Activated CD4-positive, alpha-beta T cell treated with anti-CD3 and anti-CD28 coated beads for 36 hours (primary cell): ENCODE data around the gene ATM. TPM values are rescaled to one million over a fixed set of nuclear protein-coding genes. Genes with fewer than 3 reads are reported as not detected.
A peak's percentile ranks its signal among the peaks of the same experiment; 100 is the strongest.
"Not testable (repeated sequence)": the region's sequence is repeated elsewhere in the genome, so short reads cannot be mapped to it uniquely, and the experiment has no call there.

Source experiments
- ATAC-seq: fragments of 200-7000 bp; cut with Tn5 transposase; one replicate; pipeline ENCODE4 v1.10.0; 2021; ENCODE audit warnings: mild to moderate bottlenecking, moderate library complexity
- CTCF ChIA-PET: fragments of 350-600 bp; sonication (Branson Sonifier 250); formaldehyde crosslinking; loops from one replicate; lab custom pipeline; 2021; ENCODE audit warnings: antibody characterized with exemption; lab: Charles Lee
- POLR2A ChIA-PET: fragments of 350-600 bp; sonication (Branson Sonifier 250); formaldehyde crosslinking; loops from one replicate; lab custom pipeline; 2021; ENCODE audit warnings: antibody characterized with exemption, inconsistent platforms; lab: Charles Lee
- DNase-seq: peaks from one replicate; pipeline ENCODE4 v3.0.0-alpha.2; 2020
- H3K27ac Mint-ChIP-seq: one replicate; pipeline ENCODE4 v1.8.0; 2021; ENCODE audit warnings: mixed read lengths
- H3K27me3 Mint-ChIP-seq: one replicate; pipeline ENCODE4 v1.8.0; 2021; ENCODE audit warnings: mixed read lengths
- H3K36me3 Mint-ChIP-seq: one replicate; pipeline ENCODE4 v1.8.0; 2021; ENCODE audit warnings: low read depth, mixed read lengths
- H3K4me1 Mint-ChIP-seq: one replicate; pipeline ENCODE4 v1.8.0; 2021; ENCODE audit warnings: mixed read lengths
- H3K4me3 Mint-ChIP-seq: one replicate; pipeline ENCODE4 v1.8.0; 2021; ENCODE audit warnings: mild to moderate bottlenecking, moderate library complexity, mixed read lengths
- H3K9me3 Mint-ChIP-seq: one replicate; pipeline ENCODE4 v1.8.0; 2021; ENCODE audit warnings: low read depth, mixed read lengths
- intact Hi-C, 2 experiments: fragments of 100-400 bp; cut with DNase I in 1 of 2; cut with micrococcal nuclease in 1 of 2; formaldehyde crosslinking; loops; one replicate each; pipeline versions ENCODE4 v1.14.2 to v1.15.1; 2022 to 2024; cut with DNase I, micrococcal nuclease
- total RNA-seq, 2 experiments: library from RNA; stranded (reverse); gene quantifications; one replicate each; pipeline ENCODE4 v1.2.3, GENCODE V29; 2021

Gene ATM
- total RNA-seq, 2 experiments from 2014 or later, result 32.8 to 36.1 TPM

DNA sequence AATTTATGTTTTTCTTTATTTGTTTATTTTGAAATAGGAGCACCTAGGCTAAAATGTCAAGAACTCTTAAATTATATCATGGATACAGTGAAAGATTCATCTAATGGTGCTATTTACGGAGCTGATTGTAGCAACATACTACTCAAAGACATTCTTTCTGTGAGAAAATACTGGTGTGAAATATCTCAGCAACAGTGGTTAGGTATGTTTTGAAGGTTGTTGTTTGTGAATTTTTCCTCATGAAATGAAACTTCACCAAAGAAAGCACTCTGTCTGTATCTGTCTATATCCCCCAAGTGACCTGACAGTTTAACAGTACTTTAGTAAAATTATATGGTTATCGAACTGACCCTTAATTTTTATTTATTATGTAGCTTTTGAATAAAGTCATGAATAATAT lies 12.8 kb downstream of the ATM start:
- H3K4me3 Mint-ChIP-seq, result peak overlapping the region; percentile 57
- no peaks in the 10 kb centered on the region for H3K27me3 Mint-ChIP-seq
- DNase-seq (no peak), ATAC-seq (no peak)
- intact Hi-C loops, result loop anchor here (1.0 kb wide), 1 partner anchor 10 kb away; no protein-coding TSS in a partner anchor
- peaks cover 2% of the 10 kb centered on the region for H3K9me3 Mint-ChIP-seq
- CTCF ChIA-PET, result interaction anchor here (0.8 to 7.5 kb wide), 4 partner anchors 9 to 713 kb away, joined by 3 to 91 read pairs (median 4); partner anchors contain the start of genes ATM and NPAT
- H3K27ac Mint-ChIP-seq, result peak overlapping the region; percentile 83
- peaks cover 78% of the 10 kb centered on the region for H3K4me1 Mint-ChIP-seq
- POLR2A ChIA-PET, result interaction anchor here (1.1 to 1.7 kb wide), 3 partner anchors 10 to 15 kb away, joined by 8 to 15 read pairs (median 8); no protein-coding TSS in a partner anchor
- peaks cover 47% of the 10 kb centered on the region for H3K36me3 Mint-ChIP-seq

DNA sequence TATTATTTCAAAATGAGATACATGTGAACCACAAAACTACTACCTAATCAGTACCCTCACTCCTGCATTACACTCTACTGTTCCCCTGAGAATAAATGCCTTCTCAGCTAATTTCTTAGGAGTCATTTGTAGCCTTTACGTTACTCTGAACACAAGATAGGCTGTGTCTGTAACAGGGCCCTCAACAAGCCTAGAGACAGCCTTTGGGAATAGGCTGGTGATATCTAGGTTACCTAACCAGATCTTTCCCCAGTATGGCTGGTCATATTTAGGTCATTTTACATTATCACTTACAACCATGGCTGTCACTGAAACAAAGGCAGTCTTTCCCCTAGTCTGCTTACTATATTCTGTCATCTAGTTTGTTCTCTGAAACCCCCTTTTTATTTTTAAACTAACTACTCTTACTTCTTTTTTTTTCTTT lies 14.2 kb downstream of the ATM start:
- intact Hi-C loops, result loop anchor here in 1 of 2 experiments (1.0 kb wide), 1 partner anchor 65 kb away; no protein-coding TSS in a partner anchor
- DNase-seq, result no peak
- peaks cover 77% of the 10 kb centered on the region for H3K4me1 Mint-ChIP-seq
- peaks cover 2% of the 10 kb centered on the region for H3K9me3 Mint-ChIP-seq
- peaks cover 45% of the 10 kb centered on the region for H3K36me3 Mint-ChIP-seq
- H3K27me3 Mint-ChIP-seq, result no peaks in the 10 kb centered on the region
- peak; percentile 47 for ATAC-seq
- H3K27ac Mint-ChIP-seq, result peak overlapping the region; percentile 83
- POLR2A ChIA-PET, result interaction anchor here (0.8 to 2.0 kb wide), 5 partner anchors 12 to 40 kb away, joined by 6 to 21 read pairs (median 12); no protein-coding TSS in a partner anchor
- CTCF ChIA-PET, result interaction anchor here (1.0 to 7.5 kb wide), 4 partner anchors 14 to 62 kb away, joined by 3 to 91 read pairs (median 4); partner anchors contain the start of genes ATM and NPAT
- H3K4me3 Mint-ChIP-seq, result peak overlapping the region; percentile 57

DNA sequence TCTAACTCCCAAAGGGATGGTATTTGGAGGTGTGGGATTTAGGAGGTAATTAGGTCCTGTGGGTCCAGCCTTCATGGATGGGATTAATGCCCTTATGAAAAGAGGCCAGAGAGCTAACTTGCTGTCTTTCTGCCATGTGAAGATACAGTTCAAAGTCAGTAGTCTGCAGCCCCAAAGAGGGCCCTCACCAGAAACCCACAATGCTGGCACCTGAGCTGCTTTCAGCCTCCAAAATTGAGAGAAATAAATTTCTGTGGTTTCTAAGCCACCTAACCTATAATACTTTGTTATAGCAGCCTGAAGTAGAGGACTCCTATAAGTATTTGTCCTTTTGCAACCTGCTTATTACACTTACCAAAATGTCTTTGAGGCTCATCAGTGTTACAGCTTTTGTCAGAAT lies 16.2 kb downstream of the ATM start:
- ATAC-seq (no peak), DNase-seq (no peak)
- no peak overlapping the region for H3K4me3 Mint-ChIP-seq
- peaks cover 2% of the 10 kb centered on the region for H3K9me3 Mint-ChIP-seq
- ChIA-PET POLR2A (interaction anchor here (1.3 kb wide), 1 partner anchor 14 kb away, joined by 5 read pairs; no protein-coding TSS in a partner anchor), CTCF (interaction anchor here (4.3 to 7.5 kb wide), 2 partner anchors 9 to 16 kb away, joined by 25 to 91 read pairs; partner anchors contain the start of genes ATM and NPAT)
- peaks cover 35% of the 10 kb centered on the region for H3K36me3 Mint-ChIP-seq
- peaks cover 77% of the 10 kb centered on the region for H3K4me1 Mint-ChIP-seq
- intact Hi-C loops, result no loop called here
- no peaks in the 10 kb centered on the region for H3K27me3 Mint-ChIP-seq
- peak overlapping the region; percentile 66 for H3K27ac Mint-ChIP-seq

DNA sequence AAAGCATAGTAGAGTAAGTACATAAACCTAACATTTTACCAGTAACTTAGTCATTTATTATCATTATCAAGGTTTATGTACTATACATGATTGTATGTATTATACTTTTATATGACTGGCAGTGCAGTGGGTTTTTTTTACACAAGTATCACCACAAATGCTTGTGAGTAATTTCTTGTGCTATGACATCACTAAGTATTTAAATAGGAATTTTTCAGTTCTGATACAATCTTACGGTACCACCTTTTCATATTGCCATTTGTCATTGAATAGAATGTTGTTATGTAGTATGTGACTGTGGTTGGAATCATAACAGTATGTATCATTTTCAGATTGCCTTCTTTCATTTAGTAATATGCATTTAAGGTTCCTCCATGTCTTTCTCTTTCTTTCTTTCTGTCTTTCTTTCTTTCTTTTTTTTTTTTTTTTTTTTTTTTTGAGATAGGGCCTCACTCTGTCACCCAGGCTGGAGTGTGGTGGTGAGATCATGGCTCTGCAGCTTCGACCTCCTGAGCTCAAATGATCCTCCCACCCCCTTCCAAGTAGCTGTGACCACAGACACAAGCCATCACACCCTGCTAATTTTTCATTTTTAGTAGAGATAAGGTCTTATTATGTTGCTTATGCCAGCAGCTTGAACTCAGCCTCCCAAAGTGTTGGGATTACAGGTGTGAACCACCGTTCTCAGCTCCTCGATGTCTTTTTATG lies 18.6 kb downstream of the ATM start:
- Mint-ChIP-seq H3K27ac (peak overlapping the region; percentile 84), H3K4me3 (peak overlapping the region; percentile 55), H3K4me1 (peaks cover 80% of the 10 kb centered on the region), H3K27me3 (no peaks in the 10 kb centered on the region), H3K9me3 (peaks cover 2% of the 10 kb centered on the region), H3K36me3 (peaks cover 31% of the 10 kb centered on the region)
- DNase-seq, result peak; percentile 66
- ChIA-PET POLR2A (interaction anchor here (0.6 to 2.7 kb wide), 5 partner anchors 16 to 223 kb away, joined by 3 to 22 read pairs (median 4); partner anchors contain the start of genes ATM and NPAT), CTCF (interaction anchor here (0.9 to 7.5 kb wide), 4 partner anchors 11 to 45 kb away, joined by 4 to 91 read pairs (median 14); partner anchors contain the start of genes ATM and NPAT)
- intact Hi-C loops, result loop anchor here (1.0 kb wide), 7 partner anchors 16 to 380 kb away; partner anchors contain the start of genes ATM (in 1 of the 2) and C11orf65 (in 1 of the 2)
- ATAC-seq, result peak; percentile 73

DNA sequence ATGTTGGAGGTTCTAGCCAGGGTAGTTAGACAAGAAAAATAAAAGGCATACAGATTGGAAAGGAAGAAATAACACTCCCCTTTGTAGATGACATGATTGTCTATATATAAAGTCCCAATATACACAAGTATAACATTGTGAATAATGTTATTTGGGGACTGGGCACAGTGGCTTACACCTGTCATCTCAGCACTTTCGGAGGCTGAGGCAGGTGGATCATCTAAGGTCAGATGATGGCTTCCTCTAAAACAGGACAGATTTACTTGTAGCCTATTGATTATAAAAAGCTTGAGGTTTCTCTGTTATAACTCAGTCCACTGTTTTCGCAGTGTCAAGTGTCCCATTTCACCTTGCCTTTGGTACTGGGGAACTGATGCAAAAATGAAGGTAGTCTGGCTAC lies 19.6 kb downstream of the ATM start:
- peaks cover 78% of the 10 kb centered on the region for H3K4me1 Mint-ChIP-seq

DNA sequence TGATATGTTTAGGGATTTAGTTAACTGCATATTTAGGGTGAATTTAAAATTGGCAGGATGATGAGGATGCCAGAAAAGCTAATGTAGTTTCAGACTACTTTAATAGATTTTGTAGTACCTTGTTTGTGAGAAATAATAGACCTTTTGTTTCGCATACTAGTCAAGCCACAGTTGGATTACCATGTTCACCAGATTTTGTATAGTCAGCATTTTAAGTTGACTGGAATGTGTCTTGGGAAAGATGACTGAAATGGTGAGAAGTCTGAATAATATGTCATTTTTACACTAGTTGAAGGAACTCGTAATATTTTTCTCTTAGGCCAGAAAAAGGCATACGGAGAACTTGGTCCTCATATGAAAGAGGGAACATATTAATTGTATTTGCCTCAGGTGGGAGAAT lies 23.4 kb downstream of the ATM start:
- ATAC-seq, result no peak
- Mint-ChIP-seq H3K4me1 (peaks cover 69% of the 10 kb centered on the region), H3K36me3 (peaks cover 24% of the 10 kb centered on the region), H3K4me3 (no peak overlapping the region), H3K9me3 (no peaks in the 10 kb centered on the region), H3K27ac (peak overlapping the region; percentile 47), H3K27me3 (no peaks in the 10 kb centered on the region)
- intact Hi-C loops, result no loop called here
- no peak for DNase-seq
- ChIA-PET POLR2A (interaction anchor here (1.4 kb wide), 1 partner anchor 23 kb away, joined by 6 read pairs; the partner anchor contains the start of genes ATM and NPAT), CTCF (interaction anchor here (0.7 to 1.2 kb wide), 4 partner anchors 21 to 403 kb away, joined by 3 to 5 read pairs (median 4); no protein-coding TSS in a partner anchor)

More for the DNA sequence above, 19.6 kb downstream of the ATM start:
- no peak for DNase-seq
- Mint-ChIP-seq H3K27me3 (no peaks in the 10 kb centered on the region), H3K36me3 (peaks cover 30% of the 10 kb centered on the region), H3K9me3 (peaks cover 2% of the 10 kb centered on the region), H3K4me3 (no peak overlapping the region), H3K27ac (peak overlapping the region; percentile 84)
- POLR2A ChIA-PET, result interaction anchor here (1.0 to 2.7 kb wide), 2 partner anchors 19 to 20 kb away, joined by 5 to 22 read pairs; partner anchors contain the start of genes ATM and NPAT
- ATAC-seq, result no peak
- intact Hi-C loops, result no loop called here
- CTCF ChIA-PET, result interaction anchor here (1.1 to 7.5 kb wide), 3 partner anchors 9 to 19 kb away, joined by 4 to 91 read pairs (median 25); partner anchors contain the start of genes ATM and NPAT

DNA sequence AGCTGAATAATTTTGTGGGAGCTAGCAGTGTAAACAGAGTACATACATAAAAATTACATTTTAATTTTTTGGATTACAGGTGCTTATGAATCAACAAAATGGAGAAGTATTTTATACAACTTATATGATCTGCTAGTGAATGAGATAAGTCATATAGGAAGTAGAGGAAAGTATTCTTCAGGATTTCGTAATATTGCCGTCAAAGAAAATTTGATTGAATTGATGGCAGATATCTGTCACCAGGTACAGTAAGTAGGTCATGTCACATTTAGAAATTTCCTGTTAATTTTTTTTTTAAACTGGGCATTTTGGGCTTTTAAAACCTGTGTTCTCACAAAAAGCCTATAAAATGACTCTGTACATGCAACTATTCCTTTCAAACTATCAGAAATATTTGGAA lies 24.0 kb downstream of the ATM start:
- peak overlapping the region; percentile 47 for H3K27ac Mint-ChIP-seq
- DNase-seq (no peak), ATAC-seq (no peak)
- peaks cover 64% of the 10 kb centered on the region for H3K4me1 Mint-ChIP-seq
- H3K4me3 Mint-ChIP-seq, result no peak overlapping the region
- intact Hi-C loops, result no loop called here
- POLR2A ChIA-PET, result interaction anchor here (1.4 kb wide), 1 partner anchor 24 kb away, joined by 6 read pairs; the partner anchor contains the start of genes ATM and NPAT
- peaks cover 24% of the 10 kb centered on the region for H3K36me3 Mint-ChIP-seq
- CTCF ChIA-PET, result interaction anchor here (0.7 to 1.2 kb wide), 4 partner anchors 22 to 402 kb away, joined by 3 to 4 read pairs (median 4); no protein-coding TSS in a partner anchor
- no peaks in the 10 kb centered on the region for H3K9me3 Mint-ChIP-seq
- no peaks in the 10 kb centered on the region for H3K27me3 Mint-ChIP-seq

DNA sequence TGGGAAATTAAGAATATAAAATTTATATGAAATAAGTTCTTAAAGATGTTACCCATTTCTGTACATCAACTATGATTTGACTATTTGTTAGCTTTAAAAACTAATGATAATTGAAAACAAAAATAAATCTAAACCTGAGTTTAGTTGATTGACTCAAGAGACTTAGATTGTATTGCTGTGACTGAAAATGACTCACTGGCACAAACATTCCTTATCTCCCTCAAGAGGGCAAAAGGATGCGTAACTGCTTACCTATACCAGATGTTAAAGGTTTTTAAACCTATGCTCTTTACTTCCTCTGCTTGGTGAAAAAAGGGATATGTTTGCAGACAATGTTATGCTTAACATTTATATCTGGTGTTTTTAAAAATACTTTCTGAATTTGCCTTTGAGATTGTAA lies 30.3 kb downstream of the ATM start:
- Mint-ChIP-seq H3K4me1 (peaks cover 37% of the 10 kb centered on the region), H3K27me3 (no peaks in the 10 kb centered on the region), H3K36me3 (peaks cover 31% of the 10 kb centered on the region), H3K4me3 (no peak overlapping the region), H3K27ac (no peak overlapping the region), H3K9me3 (no peaks in the 10 kb centered on the region)
- DNase-seq, result no peak
- intact Hi-C loops, result no loop called here
- ChIA-PET POLR2A (no interaction called here), CTCF (interaction anchor here (0.6 to 1.1 kb wide), 2 partner anchors 16 to 50 kb away, joined by 3 read pairs; no protein-coding TSS in a partner anchor)
- ATAC-seq, result no peak

DNA sequence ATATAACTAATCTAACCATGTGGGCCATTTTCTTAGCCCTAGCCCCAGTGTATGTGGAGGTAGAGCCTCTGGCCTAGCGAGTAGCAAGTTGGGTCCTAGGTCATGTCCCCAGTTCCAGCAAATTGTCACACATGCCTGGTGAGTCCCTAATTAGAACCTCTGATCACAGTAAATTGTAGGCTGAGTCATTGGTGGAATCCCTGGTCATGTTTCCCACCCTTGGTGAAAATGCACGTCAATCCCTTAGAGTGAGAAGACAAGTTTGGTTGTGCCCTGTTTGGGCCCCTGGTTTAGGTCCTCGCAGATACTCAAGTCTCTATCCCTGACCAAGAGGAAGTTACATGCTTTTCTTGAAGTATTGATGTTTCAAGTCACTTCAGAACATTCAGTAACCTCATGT lies 46.7 kb downstream of the ATM start:
- Mint-ChIP-seq H3K4me3 (no peak overlapping the region), H3K27me3 (no peaks in the 10 kb centered on the region), H3K27ac (peak overlapping the region; percentile 0), H3K36me3 (peaks cover 47% of the 10 kb centered on the region), H3K4me1 (peaks cover 38% of the 10 kb centered on the region), H3K9me3 (peaks cover 10% of the 10 kb centered on the region)
- ATAC-seq (peak; percentile 30), DNase-seq (no peak)
- ChIA-PET CTCF (interaction anchor here (1.4 to 1.5 kb wide), 2 partner anchors 10 to 14 kb away, joined by 3 read pairs; no protein-coding TSS in a partner anchor), POLR2A (no interaction called here)
- intact Hi-C loops, result no loop called here

DNA sequence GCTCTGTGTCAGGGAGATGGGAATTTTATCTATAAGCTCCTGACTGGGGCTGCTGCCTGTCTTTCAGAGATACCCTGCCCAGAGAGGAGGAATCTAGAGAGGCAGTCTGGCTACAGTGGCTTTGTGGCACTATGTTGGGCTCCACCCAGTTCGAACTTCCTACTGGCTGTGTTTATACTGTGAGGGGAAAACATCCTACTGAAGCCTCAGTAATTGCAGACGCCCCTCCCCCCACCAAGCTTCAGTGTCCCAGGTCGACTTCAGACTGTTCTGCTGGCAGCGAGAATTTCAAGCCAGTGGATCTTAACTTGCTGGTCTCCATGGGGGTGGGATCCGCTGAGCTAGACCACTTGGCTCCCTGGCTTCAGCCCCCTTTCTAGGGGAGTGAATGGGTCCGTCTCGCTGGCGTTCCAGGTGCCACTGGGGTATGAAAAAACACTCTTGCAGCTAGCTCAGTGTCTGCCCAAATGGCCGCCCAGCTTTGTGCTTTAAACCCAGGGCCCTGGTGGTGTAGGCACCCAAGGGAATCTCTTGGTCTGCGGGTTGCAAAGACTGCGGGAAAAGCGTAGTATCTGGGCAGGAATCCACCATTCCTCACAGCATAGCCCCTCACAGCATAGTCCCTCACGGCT lies 54.2 kb downstream of the ATM start:
- H3K4me3 Mint-ChIP-seq, H3K27me3 Mint-ChIP-seq, ATAC-seq, CTCF ChIA-PET, POLR2A ChIA-PET, H3K27ac Mint-ChIP-seq, intact Hi-C loops, DNase-seq: not testable (repeated sequence)
- Mint-ChIP-seq H3K36me3 (peaks cover 67% of the 10 kb centered on the region), H3K9me3 (peaks cover 26% of the 10 kb centered on the region), H3K4me1 (peaks cover 63% of the 10 kb centered on the region)
